Endodermal cell (in vitro differentiated cells): Measurements from ENCODE around the gene SLC25A11. TPM values are rescaled to one million over a fixed set of nuclear protein-coding genes. Genes with fewer than 3 reads are reported as not detected.

Experiments used
- DNase-seq: peaks from one replicate; pipeline ENCODE4 v3.0.0-alpha.2; 2017
- H3K27ac ChIP-seq: 2 replicates; pipeline ENCODE4 v1.5.1; 2013; ENCODE audit warnings: mild to moderate bottlenecking, low read depth, low read length, moderate library complexity
- H3K27me3 ChIP-seq: 2 replicates; pipeline ENCODE4 v1.6.1; 2013; ENCODE audit warnings: mild to moderate bottlenecking, low read length, moderate library complexity; ENCODE audit not compliant: insufficient read depth, control insufficient read depth, poor library complexity, severe bottlenecking
- H3K36me3 ChIP-seq: 2 replicates; pipeline ENCODE4 v1.7.0; 2013; ENCODE audit warnings: mild to moderate bottlenecking, low read length, moderate library complexity; ENCODE audit not compliant: control insufficient read depth, insufficient read depth
- H3K4me1 ChIP-seq: one replicate; pipeline ENCODE4 v1.7.0; 2013; ENCODE audit warnings: low read length; ENCODE audit not compliant: control insufficient read depth, insufficient read depth
- H3K4me3 ChIP-seq: 2 replicates; pipeline ENCODE4 v1.5.1; 2013; ENCODE audit warnings: mild to moderate bottlenecking, low read length, moderate library complexity
- H3K9ac ChIP-seq: 2 replicates; pipeline ENCODE4 v1.6.1; 2013; ENCODE audit warnings: mild to moderate bottlenecking, low read length, moderate library complexity; ENCODE audit not compliant: poor library complexity, severe bottlenecking; ENCODE audit errors: extremely low read depth
- H3K9me3 ChIP-seq: 2 replicates; pipeline ENCODE4 v1.6.1; 2013; ENCODE audit warnings: mild to moderate bottlenecking, low read length, moderate library complexity; ENCODE audit not compliant: control insufficient read depth
- H3K27ac Mint-ChIP-seq: 2 replicates; pipeline ENCODE4 v1.8.0; 2020; ENCODE audit warnings: mixed read lengths
- H3K27me3 Mint-ChIP-seq: 2 replicates; pipeline ENCODE4 v1.8.0; 2021; ENCODE audit warnings: mild to moderate bottlenecking, mixed read lengths; ENCODE audit not compliant: insufficient read depth
- H3K36me3 Mint-ChIP-seq: 2 replicates; pipeline ENCODE4 v1.8.0; 2020; ENCODE audit warnings: low read depth, mixed read lengths
- H3K4me1 Mint-ChIP-seq: 2 replicates; pipeline ENCODE4 v1.8.0; 2020; ENCODE audit warnings: mixed read lengths
- H3K4me3 Mint-ChIP-seq: 2 replicates; pipeline ENCODE4 v1.8.0; 2020; ENCODE audit warnings: mild to moderate bottlenecking, moderate library complexity, mixed read lengths
- H3K9me3 Mint-ChIP-seq: 2 replicates; pipeline ENCODE4 v1.8.0; 2020; ENCODE audit warnings: mild to moderate bottlenecking, mixed read lengths
- CTCF ChIP-seq: fragments of 200-600 bp; sonication (generic); conservative IDR thresholded peaks from 2 replicates; pipeline ENCODE4 v1.5.0; 2021; ENCODE audit warnings: antibody characterized with exemption, mild to moderate bottlenecking
- WGBS, 2 experiments: methylation state at CpG; one replicate each; pipeline versions ENCODE4 v1.1.5 to v1.1.7; 2013; ENCODE audit warnings: missing lambda C conversion rate in 2 of 2, mixed read lengths in 1 of 2; ENCODE audit not compliant: insufficient coverage in 1 of 2, insufficient read length in 1 of 2; 5-methylcytosine and 5-hydroxymethylcytosine counted together
- total RNA-seq, 2 donors: library from RNA; stranded (reverse); fragmentation: NEBNext Ultra II Directional in 1 of 2; extraction: Animal tissue kit (Norgen Biotek cat#: 25700) in 1 of 2; gene quantifications; 2 replicates in 1 of 2; 3 replicates in 1 of 2; pipeline ENCODE4 v1.2.1, GENCODE V29; 2021

The SLC25A11 gene
- total RNA-seq, 2 donors from 2014 or later, result 59.9 to 76.9 TPM

- peaks cover 30% of the 10 kb centered on the region for H3K36me3 ChIP-seq
- H3K4me1 Mint-ChIP-seq, result peaks cover 35% of the 10 kb centered on the region
- no peaks in the 10 kb centered on the region for H3K27me3 ChIP-seq
- H3K36me3 Mint-ChIP-seq, result peaks cover 27% of the 10 kb centered on the region
- no peaks in the 10 kb centered on the region for H3K9me3 Mint-ChIP-seq
- no peak for TF ChIP-seq CTCF
- no peak overlapping the region for H3K27ac Mint-ChIP-seq
- peak overlapping the region; percentile 94 for H3K4me3 Mint-ChIP-seq
- H3K27ac ChIP-seq, result no peak overlapping the region
- no peaks in the 10 kb centered on the region for H3K9me3 ChIP-seq
- H3K9ac ChIP-seq, result no peak overlapping the region
- H3K27me3 Mint-ChIP-seq, result no peaks in the 10 kb centered on the region
- no peak overlapping the region for H3K4me3 ChIP-seq
- 95 to 99% methylated on average over 12 to 16 of the region's 16 CpGs for WGBS, 2 experiments
- peaks cover 6% of the 10 kb centered on the region for H3K4me1 ChIP-seq
- no peak for DNase-seq
Measured at GRCh38 chr17:4937553-4937952, 2.3 kb downstream of the SLC25A11 start.

GRCh38 chr17:4936436-4936835, 3.4 kb downstream of the SLC25A11 start:
- peaks cover 19% of the 10 kb centered on the region for H3K36me3 Mint-ChIP-seq
- no peaks in the 10 kb centered on the region for H3K9me3 Mint-ChIP-seq
- no peak for TF ChIP-seq CTCF
- no peak for DNase-seq
- Histone ChIP-seq H3K36me3 (peaks cover 22% of the 10 kb centered on the region), H3K9me3 (no peaks in the 10 kb centered on the region), H3K4me1 (peaks cover 6% of the 10 kb centered on the region), H3K27ac (no peak overlapping the region), H3K4me3 (no peak overlapping the region), H3K9ac (no peak overlapping the region), H3K27me3 (no peaks in the 10 kb centered on the region)
- H3K27ac Mint-ChIP-seq, result no peak overlapping the region
- no peaks in the 10 kb centered on the region for H3K27me3 Mint-ChIP-seq
- 86 to 87% methylated on average over 2 to 3 of the region's 3 CpGs for WGBS, 2 experiments
- peaks cover 35% of the 10 kb centered on the region for H3K4me1 Mint-ChIP-seq
- H3K4me3 Mint-ChIP-seq, result no peak overlapping the region

GRCh38 chr17:4935650-4936049, 4.2 kb downstream of the SLC25A11 start:
- Histone ChIP-seq H3K9me3 (no peaks in the 10 kb centered on the region), H3K36me3 (peaks cover 25% of the 10 kb centered on the region), H3K27ac (no peak overlapping the region), H3K9ac (no peak overlapping the region), H3K4me3 (no peak overlapping the region), H3K4me1 (peaks cover 6% of the 10 kb centered on the region), H3K27me3 (no peaks in the 10 kb centered on the region)
- Mint-ChIP-seq H3K27me3 (no peaks in the 10 kb centered on the region), H3K4me3 (no peak overlapping the region), H3K4me1 (peaks cover 28% of the 10 kb centered on the region), H3K27ac (no peak overlapping the region), H3K9me3 (no peaks in the 10 kb centered on the region), H3K36me3 (peaks cover 18% of the 10 kb centered on the region)
- no peak for TF ChIP-seq CTCF
- no peak for DNase-seq
